GM23338 (cell line): ENCODE results near the gene XIRP2. TPM values are rescaled to one million over a fixed set of nuclear protein-coding genes. Genes with fewer than 3 reads are reported as not detected.

ENCODE experiments used
- ATAC-seq: fragments of 200-7000 bp; cut with Tn5 transposase; 3 replicates; pipeline ENCODE4 v1.9.1; 2020
- DNase-seq: peaks from one replicate; pipeline ENCODE4 v3.0.0-alpha.2; 2015; ENCODE audit warnings: low spot score
- H2AFZ ChIP-seq: fragments of 200-600 bp; sonication (generic); 2 replicates; pipeline ENCODE4 v1.8.0; 2016; ENCODE audit warnings: antibody characterized with exemption, mild to moderate bottlenecking, moderate library complexity
- H3F3A ChIP-seq: fragments of 200-600 bp; sonication (generic); replicated peaks from 2 replicates; pipeline ENCODE4 v1.8.0; 2017; ENCODE audit warnings: antibody characterized with exemption, mixed run types, low read depth
- H3K27ac ChIP-seq: fragments of 200-600 bp; sonication (generic); 2 replicates; pipeline ENCODE4 v1.6.1; 2016; ENCODE audit warnings: low read depth
- H3K27me3 ChIP-seq: fragments of 200-600 bp; sonication (generic); 2 replicates; pipeline ENCODE4 v1.8.0; 2016; ENCODE audit warnings: mild to moderate bottlenecking, mixed run types, moderate library complexity; ENCODE audit not compliant: insufficient read depth
- H3K36me3 ChIP-seq: fragments of 200-600 bp; sonication (generic); 2 replicates; pipeline ENCODE4 v1.8.0; 2016; ENCODE audit warnings: mild to moderate bottlenecking; ENCODE audit not compliant: insufficient read depth
- H3K4me1 ChIP-seq: fragments of 200-600 bp; sonication (generic); 2 replicates; pipeline ENCODE4 v1.8.0; 2016; ENCODE audit warnings: mild to moderate bottlenecking, moderate library complexity; ENCODE audit not compliant: insufficient read depth
- H3K4me2 ChIP-seq: fragments of 200-600 bp; sonication (generic); 2 replicates; pipeline ENCODE4 v1.7.1; 2017; ENCODE audit warnings: mixed run types
- H3K4me3 ChIP-seq: fragments of 200-600 bp; sonication (generic); 2 replicates; pipeline ENCODE4 v1.6.1; 2016; ENCODE audit warnings: mixed run types
- H3K79me2 ChIP-seq: fragments of 200-600 bp; sonication (generic); replicated peaks from 2 replicates; pipeline ENCODE4 v1.8.0; 2017; ENCODE audit warnings: mild to moderate bottlenecking; ENCODE audit not compliant: insufficient read depth
- H3K9me2 ChIP-seq: fragments of 200-600 bp; sonication (generic); 2 replicates; pipeline ENCODE4 v1.8.0; 2017; ENCODE audit not compliant: insufficient read depth
- H4K20me1 ChIP-seq: fragments of 200-600 bp; sonication (generic); replicated peaks from 2 replicates; pipeline ENCODE4 v1.8.0; 2017; ENCODE audit warnings: mild to moderate bottlenecking; ENCODE audit not compliant: insufficient read depth
- H3K27ac Mint-ChIP-seq: 2 replicates; pipeline ENCODE4 v1.8.0; 2020; ENCODE audit warnings: inconsistent platforms, mild to moderate bottlenecking, moderate library complexity, mixed read lengths
- H3K27me3 Mint-ChIP-seq: 3 replicates; pipeline ENCODE4 v1.8.0; 2022; ENCODE audit warnings: low read depth, mild to moderate bottlenecking, moderate library complexity, mixed read lengths, inconsistent platforms; ENCODE audit not compliant: insufficient read depth, poor library complexity
- H3K36me3 Mint-ChIP-seq: 3 replicates; pipeline ENCODE4 v1.8.0; 2021; ENCODE audit warnings: low read depth, mild to moderate bottlenecking, inconsistent platforms, moderate library complexity, mixed read lengths
- H3K4me1 Mint-ChIP-seq: 3 replicates; pipeline ENCODE4 v1.8.0; 2020; ENCODE audit warnings: mild to moderate bottlenecking, inconsistent platforms, mixed read lengths
- H3K4me3 Mint-ChIP-seq: 3 replicates; pipeline ENCODE4 v1.8.0; 2021; ENCODE audit warnings: moderate library complexity, mild to moderate bottlenecking, inconsistent platforms, mixed read lengths
- H3K9me3 Mint-ChIP-seq: 3 replicates; pipeline ENCODE4 v1.8.0; 2020; ENCODE audit warnings: moderate library complexity, mild to moderate bottlenecking, inconsistent platforms, mixed read lengths
- CREB1 ChIP-seq: fragments of 250-450 bp; sonication (Bioruptor Pico); IDR thresholded peaks from 2 replicates; pipeline ENCODE4 v1.5.0; 2020; ENCODE audit warnings: low read depth, mild to moderate bottlenecking, moderate library complexity
- ETS1 ChIP-seq: IDR thresholded peaks from 2 replicates; pipeline ENCODE4 v1.6.1; 2016; ENCODE audit warnings: antibody characterized with exemption
- EZH2 ChIP-seq: fragments of 200-600 bp; sonication (generic); IDR thresholded peaks from one replicate; pipeline ENCODE4 v1.8.0; 2017; ENCODE audit warnings: antibody characterized with exemption, mild to moderate bottlenecking, low read depth; ENCODE audit not compliant: unreplicated experiment
- EZH2phosphoT487 ChIP-seq: fragments of 200-600 bp; sonication (generic); IDR thresholded peaks from one replicate; pipeline ENCODE4 v1.8.1; 2018; ENCODE audit warnings: antibody characterized with exemption; ENCODE audit not compliant: unreplicated experiment
- JUNB ChIP-seq: IDR thresholded peaks from one replicate; pipeline ENCODE4 v1.6.1; 2016; ENCODE audit warnings: antibody characterized with exemption; ENCODE audit not compliant: unreplicated experiment
- NANOG ChIP-seq: IDR thresholded peaks from 2 replicates; pipeline ENCODE4 v1.6.1; 2016; ENCODE audit warnings: antibody characterized with exemption, borderline replicate concordance
- POLR2AphosphoS5 ChIP-seq: IDR thresholded peaks from 2 replicates; pipeline ENCODE4 v1.6.1; 2016; ENCODE audit warnings: antibody characterized with exemption, low read depth
- STAT1 ChIP-seq: IDR thresholded peaks from one replicate; pipeline ENCODE4 v1.6.1; 2016; ENCODE audit warnings: antibody characterized with exemption; ENCODE audit not compliant: unreplicated experiment
- ZNF114 ChIP-seq: fragments of 250-450 bp; sonication (Bioruptor Pico); IDR thresholded peaks from 2 replicates; pipeline ENCODE4 v1.5.0; 2020; ENCODE audit warnings: mild to moderate bottlenecking, moderate library complexity
- ZNF331 ChIP-seq: fragments of 250-450 bp; sonication (Bioruptor Pico); IDR thresholded peaks from 2 replicates; pipeline ENCODE4 v1.5.0; 2020; ENCODE audit warnings: low read depth, mild to moderate bottlenecking, moderate library complexity
- polyA plus RNA-seq: library from polyadenylated mRNA; unstranded; fragments of >200 nt; fragmentation: Nextera tagmentation; extraction: Ambion mirVana; gene quantifications from 2 replicates; pipeline ENCODE4 v1.2.1, GENCODE V29; 2016
- total RNA-seq: library from RNA; depleted of rRNA; stranded (reverse); fragments of >200 nt; shearing (Covaris generic); gene quantifications from 2 replicates; pipeline ENCODE4 v1.2.3, GENCODE V29; 2014
- TF ChIP-seq, protein P1 (sequence below): IDR thresholded peaks from one replicate; pipeline ENCODE4 v1.6.1; 2018; ENCODE audit warnings: antibody characterized with exemption; ENCODE audit not compliant: unreplicated experiment
- TF ChIP-seq, protein P2 (sequence below): fragments of 250-450 bp; sonication (Bioruptor Pico); IDR thresholded peaks from 2 replicates; pipeline ENCODE4 v1.5.0; 2020; ENCODE audit warnings: mild to moderate bottlenecking, moderate library complexity
- TF ChIP-seq, protein P3 (sequence below), 2 experiments: fragments of 200-600 bp in 1 of 2; sonication (generic) in 1 of 2; conservative IDR thresholded peaks; 2 replicates each; pipeline versions ENCODE4 v1.5.1 to v1.6.1; 2016 to 2017; ENCODE audit warnings: antibody characterized with exemption in 2 of 2, low read depth in 2 of 2, mild to moderate bottlenecking in 2 of 2, moderate library complexity in 1 of 2

Gene XIRP2
- total and polyA plus RNA-seq, 2 experiments from 2014 or later: 0.17 to 0.31 TPM

- H3K36me3 Mint-ChIP-seq: no peaks in the 10 kb centered on the region
- H3K27ac ChIP-seq: no peak overlapping the region
- no peak overlapping the region for H3K4me3 Mint-ChIP-seq
- no peaks in the 10 kb centered on the region for H3K27me3 ChIP-seq
- H3K27me3 Mint-ChIP-seq: no peaks in the 10 kb centered on the region
- TF ChIP-seq EZH2phosphoT487 (no peak), ETS1 (no peak), NANOG (no peak), EZH2 (no peak), STAT1 (no peak), ZNF114 (no peak), POLR2AphosphoS5 (no peak), ZNF331 (CRISPR knock-in tag) (no peak), CREB1 (CRISPR knock-in tag) (no peak), JUNB (no peak)
- TF ChIP-seq, protein P1, sequence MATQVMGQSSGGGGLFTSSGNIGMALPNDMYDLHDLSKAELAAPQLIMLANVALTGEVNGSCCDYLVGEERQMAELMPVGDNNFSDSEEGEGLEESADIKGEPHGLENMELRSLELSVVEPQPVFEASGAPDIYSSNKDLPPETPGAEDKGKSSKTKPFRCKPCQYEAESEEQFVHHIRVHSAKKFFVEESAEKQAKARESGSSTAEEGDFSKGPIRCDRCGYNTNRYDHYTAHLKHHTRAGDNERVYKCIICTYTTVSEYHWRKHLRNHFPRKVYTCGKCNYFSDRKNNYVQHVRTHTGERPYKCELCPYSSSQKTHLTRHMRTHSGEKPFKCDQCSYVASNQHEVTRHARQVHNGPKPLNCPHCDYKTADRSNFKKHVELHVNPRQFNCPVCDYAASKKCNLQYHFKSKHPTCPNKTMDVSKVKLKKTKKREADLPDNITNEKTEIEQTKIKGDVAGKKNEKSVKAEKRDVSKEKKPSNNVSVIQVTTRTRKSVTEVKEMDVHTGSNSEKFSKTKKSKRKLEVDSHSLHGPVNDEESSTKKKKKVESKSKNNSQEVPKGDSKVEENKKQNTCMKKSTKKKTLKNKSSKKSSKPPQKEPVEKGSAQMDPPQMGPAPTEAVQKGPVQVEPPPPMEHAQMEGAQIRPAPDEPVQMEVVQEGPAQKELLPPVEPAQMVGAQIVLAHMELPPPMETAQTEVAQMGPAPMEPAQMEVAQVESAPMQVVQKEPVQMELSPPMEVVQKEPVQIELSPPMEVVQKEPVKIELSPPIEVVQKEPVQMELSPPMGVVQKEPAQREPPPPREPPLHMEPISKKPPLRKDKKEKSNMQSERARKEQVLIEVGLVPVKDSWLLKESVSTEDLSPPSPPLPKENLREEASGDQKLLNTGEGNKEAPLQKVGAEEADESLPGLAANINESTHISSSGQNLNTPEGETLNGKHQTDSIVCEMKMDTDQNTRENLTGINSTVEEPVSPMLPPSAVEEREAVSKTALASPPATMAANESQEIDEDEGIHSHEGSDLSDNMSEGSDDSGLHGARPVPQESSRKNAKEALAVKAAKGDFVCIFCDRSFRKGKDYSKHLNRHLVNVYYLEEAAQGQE: no peak
- TF ChIP-seq, protein P2, sequence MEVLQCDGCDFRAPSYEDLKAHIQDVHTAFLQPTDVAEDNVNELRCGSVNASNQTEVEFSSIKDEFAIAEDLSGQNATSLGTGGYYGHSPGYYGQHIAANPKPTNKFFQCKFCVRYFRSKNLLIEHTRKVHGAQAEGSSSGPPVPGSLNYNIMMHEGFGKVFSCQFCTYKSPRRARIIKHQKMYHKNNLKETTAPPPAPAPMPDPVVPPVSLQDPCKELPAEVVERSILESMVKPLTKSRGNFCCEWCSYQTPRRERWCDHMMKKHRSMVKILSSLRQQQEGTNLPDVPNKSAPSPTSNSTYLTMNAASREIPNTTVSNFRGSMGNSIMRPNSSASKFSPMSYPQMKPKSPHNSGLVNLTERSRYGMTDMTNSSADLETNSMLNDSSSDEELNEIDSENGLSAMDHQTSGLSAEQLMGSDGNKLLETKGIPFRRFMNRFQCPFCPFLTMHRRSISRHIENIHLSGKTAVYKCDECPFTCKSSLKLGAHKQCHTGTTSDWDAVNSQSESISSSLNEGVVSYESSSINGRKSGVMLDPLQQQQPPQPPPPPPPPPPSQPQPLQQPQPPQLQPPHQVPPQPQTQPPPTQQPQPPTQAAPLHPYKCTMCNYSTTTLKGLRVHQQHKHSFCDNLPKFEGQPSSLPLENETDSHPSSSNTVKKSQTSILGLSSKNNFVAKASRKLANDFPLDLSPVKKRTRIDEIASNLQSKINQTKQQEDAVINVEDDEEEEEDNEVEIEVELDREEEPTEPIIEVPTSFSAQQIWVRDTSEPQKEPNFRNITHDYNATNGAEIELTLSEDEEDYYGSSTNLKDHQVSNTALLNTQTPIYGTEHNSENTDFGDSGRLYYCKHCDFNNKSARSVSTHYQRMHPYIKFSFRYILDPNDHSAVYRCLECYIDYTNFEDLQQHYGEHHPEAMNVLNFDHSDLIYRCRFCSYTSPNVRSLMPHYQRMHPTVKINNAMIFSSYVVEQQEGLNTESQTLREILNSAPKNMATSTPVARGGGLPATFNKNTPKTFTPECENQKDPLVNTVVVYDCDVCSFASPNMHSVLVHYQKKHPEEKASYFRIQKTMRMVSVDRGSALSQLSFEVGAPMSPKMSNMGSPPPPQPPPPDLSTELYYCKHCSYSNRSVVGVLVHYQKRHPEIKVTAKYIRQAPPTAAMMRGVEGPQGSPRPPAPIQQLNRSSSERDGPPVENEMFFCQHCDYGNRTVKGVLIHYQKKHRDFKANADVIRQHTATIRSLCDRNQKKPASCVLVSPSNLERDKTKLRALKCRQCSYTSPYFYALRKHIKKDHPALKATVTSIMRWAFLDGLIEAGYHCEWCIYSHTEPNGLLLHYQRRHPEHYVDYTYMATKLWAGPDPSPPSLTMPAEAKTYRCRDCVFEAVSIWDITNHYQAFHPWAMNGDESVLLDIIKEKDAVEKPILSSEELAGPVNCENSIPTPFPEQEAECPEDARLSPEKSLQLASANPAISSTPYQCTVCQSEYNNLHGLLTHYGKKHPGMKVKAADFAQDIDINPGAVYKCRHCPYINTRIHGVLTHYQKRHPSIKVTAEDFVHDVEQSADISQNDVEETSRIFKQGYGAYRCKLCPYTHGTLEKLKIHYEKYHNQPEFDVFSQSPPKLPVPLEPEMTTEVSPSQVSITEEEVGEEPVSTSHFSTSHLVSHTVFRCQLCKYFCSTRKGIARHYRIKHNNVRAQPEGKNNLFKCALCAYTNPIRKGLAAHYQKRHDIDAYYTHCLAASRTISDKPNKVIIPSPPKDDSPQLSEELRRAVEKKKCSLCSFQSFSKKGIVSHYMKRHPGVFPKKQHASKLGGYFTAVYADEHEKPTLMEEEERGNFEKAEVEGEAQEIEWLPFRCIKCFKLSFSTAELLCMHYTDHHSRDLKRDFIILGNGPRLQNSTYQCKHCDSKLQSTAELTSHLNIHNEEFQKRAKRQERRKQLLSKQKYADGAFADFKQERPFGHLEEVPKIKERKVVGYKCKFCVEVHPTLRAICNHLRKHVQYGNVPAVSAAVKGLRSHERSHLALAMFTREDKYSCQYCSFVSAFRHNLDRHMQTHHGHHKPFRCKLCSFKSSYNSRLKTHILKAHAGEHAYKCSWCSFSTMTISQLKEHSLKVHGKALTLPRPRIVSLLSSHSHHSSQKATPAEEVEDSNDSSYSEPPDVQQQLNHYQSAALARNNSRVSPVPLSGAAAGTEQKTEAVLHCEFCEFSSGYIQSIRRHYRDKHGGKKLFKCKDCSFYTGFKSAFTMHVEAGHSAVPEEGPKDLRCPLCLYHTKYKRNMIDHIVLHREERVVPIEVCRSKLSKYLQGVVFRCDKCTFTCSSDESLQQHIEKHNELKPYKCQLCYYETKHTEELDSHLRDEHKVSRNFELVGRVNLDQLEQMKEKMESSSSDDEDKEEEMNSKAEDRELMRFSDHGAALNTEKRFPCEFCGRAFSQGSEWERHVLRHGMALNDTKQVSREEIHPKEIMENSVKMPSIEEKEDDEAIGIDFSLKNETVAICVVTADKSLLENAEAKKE: no peak
- TF ChIP-seq, protein P3, sequence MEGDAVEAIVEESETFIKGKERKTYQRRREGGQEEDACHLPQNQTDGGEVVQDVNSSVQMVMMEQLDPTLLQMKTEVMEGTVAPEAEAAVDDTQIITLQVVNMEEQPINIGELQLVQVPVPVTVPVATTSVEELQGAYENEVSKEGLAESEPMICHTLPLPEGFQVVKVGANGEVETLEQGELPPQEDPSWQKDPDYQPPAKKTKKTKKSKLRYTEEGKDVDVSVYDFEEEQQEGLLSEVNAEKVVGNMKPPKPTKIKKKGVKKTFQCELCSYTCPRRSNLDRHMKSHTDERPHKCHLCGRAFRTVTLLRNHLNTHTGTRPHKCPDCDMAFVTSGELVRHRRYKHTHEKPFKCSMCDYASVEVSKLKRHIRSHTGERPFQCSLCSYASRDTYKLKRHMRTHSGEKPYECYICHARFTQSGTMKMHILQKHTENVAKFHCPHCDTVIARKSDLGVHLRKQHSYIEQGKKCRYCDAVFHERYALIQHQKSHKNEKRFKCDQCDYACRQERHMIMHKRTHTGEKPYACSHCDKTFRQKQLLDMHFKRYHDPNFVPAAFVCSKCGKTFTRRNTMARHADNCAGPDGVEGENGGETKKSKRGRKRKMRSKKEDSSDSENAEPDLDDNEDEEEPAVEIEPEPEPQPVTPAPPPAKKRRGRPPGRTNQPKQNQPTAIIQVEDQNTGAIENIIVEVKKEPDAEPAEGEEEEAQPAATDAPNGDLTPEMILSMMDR (conservative IDR thresholded peaks at IDR 0.05; ENCODE audit: low read depth in 2 of 2): no peak
- no peaks in the 10 kb centered on the region for H3K79me2 ChIP-seq
- H3K4me2 ChIP-seq: no peak overlapping the region
- no peaks in the 10 kb centered on the region for H3K9me3 Mint-ChIP-seq
- no peaks in the 10 kb centered on the region for H3F3A ChIP-seq
- H4K20me1 ChIP-seq: no peaks in the 10 kb centered on the region
- H3K4me3 ChIP-seq: no peak overlapping the region
- DNase-seq (no peak), ATAC-seq (no peak)
- H3K4me1 ChIP-seq: no peaks in the 10 kb centered on the region
- peak overlapping the region; percentile 25; the same call in 1 of the 2 replicates for H2AFZ ChIP-seq
- no peaks in the 10 kb centered on the region for H3K4me1 Mint-ChIP-seq
- no peak overlapping the region for H3K27ac Mint-ChIP-seq
- no peaks in the 10 kb centered on the region for H3K36me3 ChIP-seq
- peaks cover 5% of the 10 kb centered on the region; the same call in 1 of the 2 replicates for H3K9me2 ChIP-seq
These were observed 227.3 kb downstream of the XIRP2 start for GRCh38 chr2:167115541-167115940.
